ENCODE results near the gene BRICD5. TPM values are rescaled to one million over a fixed set of nuclear protein-coding genes. Genes with fewer than 3 reads are reported as not detected.

Gene BRICD5
- total RNA-seq, 6 experiments from 2014 or later, result 1.1 to 2.6 (median 1.8) TPM

- TF ChIP-seq, protein P1, sequence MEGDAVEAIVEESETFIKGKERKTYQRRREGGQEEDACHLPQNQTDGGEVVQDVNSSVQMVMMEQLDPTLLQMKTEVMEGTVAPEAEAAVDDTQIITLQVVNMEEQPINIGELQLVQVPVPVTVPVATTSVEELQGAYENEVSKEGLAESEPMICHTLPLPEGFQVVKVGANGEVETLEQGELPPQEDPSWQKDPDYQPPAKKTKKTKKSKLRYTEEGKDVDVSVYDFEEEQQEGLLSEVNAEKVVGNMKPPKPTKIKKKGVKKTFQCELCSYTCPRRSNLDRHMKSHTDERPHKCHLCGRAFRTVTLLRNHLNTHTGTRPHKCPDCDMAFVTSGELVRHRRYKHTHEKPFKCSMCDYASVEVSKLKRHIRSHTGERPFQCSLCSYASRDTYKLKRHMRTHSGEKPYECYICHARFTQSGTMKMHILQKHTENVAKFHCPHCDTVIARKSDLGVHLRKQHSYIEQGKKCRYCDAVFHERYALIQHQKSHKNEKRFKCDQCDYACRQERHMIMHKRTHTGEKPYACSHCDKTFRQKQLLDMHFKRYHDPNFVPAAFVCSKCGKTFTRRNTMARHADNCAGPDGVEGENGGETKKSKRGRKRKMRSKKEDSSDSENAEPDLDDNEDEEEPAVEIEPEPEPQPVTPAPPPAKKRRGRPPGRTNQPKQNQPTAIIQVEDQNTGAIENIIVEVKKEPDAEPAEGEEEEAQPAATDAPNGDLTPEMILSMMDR (IDR thresholded peaks at IDR 0.05), result no peak
- no peak for DNase-seq
Observed at GRCh38 chr16:2190002-2190658, 20.5 kb downstream of the BRICD5 start.

GRCh38 chr16:2189252-2189893, 21.3 kb downstream of the BRICD5 start:
- Mint-ChIP-seq H3K27ac (no peak overlapping the region), H3K9me3 (no peaks in the 10 kb centered on the region), H3K36me3 (ENCODE audit: low read depth) (no peaks in the 10 kb centered on the region), H3K4me1 (ENCODE audit: low read depth) (no peaks in the 10 kb centered on the region; the same call in 1 of the 2 replicates), H3K27me3 (ENCODE audit: insufficient read depth) (peaks cover 4% of the 10 kb centered on the region), H3K4me3 (no peak overlapping the region)
- TF ChIP-seq, protein P1 (IDR thresholded peaks at IDR 0.05), result no peak
- DNase-seq, result no peak

More at GRCh38 chr16:2190002-2190658, 20.5 kb downstream of the BRICD5 start:
- Mint-ChIP-seq H3K27me3 (ENCODE audit: insufficient read depth) (peaks cover 6% of the 10 kb centered on the region; the same call in 1 of the 2 replicates), H3K4me3 (no peak overlapping the region), H3K27ac (no peak overlapping the region), H3K9me3 (no peaks in the 10 kb centered on the region), H3K4me1 (ENCODE audit: low read depth) (no peaks in the 10 kb centered on the region; the same call in 1 of the 2 replicates), H3K36me3 (ENCODE audit: low read depth) (no peaks in the 10 kb centered on the region)

DNA sequence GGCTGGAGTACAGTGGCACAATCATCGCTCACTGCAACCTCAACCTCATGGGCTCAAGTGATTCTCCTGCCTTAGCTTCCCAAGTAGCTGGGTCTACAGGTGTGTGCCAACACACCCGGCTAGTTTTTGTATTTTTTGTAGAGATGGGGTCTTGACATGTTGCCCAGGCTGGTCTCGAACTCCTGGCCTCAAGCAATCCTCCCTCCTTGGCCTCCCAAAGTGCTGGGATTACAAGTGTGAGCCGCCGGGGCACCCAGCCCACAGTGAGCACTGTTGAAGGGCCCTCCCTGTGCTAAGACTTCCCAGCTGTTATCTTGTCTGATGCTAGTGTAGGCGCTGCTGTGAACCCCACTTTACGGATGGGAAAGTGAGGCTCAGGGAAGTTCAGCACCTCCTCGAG, 22.3 kb downstream of the BRICD5 start:
- no peaks in the 10 kb centered on the region for H3K36me3 Mint-ChIP-seq (ENCODE audit: low read depth)
- no peaks in the 10 kb centered on the region for H3K4me1 Mint-ChIP-seq (ENCODE audit: low read depth)
- H3K4me3 Mint-ChIP-seq, result no peak overlapping the region
- H3K27me3 Mint-ChIP-seq (ENCODE audit: insufficient read depth), result peaks cover 4% of the 10 kb centered on the region
- no peaks in the 10 kb centered on the region for H3K9me3 Mint-ChIP-seq
- no peak for DNase-seq
- H3K27ac Mint-ChIP-seq, result no peak overlapping the region
- TF ChIP-seq, protein P1 (IDR thresholded peaks at IDR 0.05), result no peak

GRCh38 chr16:2187212-2187611, 23.5 kb downstream of the BRICD5 start:
- peaks cover 4% of the 10 kb centered on the region for H3K36me3 Mint-ChIP-seq (ENCODE audit: low read depth)
- H3K27ac Mint-ChIP-seq, result no peak overlapping the region
- peaks cover 4% of the 10 kb centered on the region for H3K27me3 Mint-ChIP-seq (ENCODE audit: insufficient read depth)
- TF ChIP-seq, protein P1 (IDR thresholded peaks at IDR 0.05), result no peak
- H3K4me1 Mint-ChIP-seq (ENCODE audit: low read depth), result no peaks in the 10 kb centered on the region
- DNase-seq, result no peak
- H3K4me3 Mint-ChIP-seq, result no peak overlapping the region
- H3K9me3 Mint-ChIP-seq, result no peaks in the 10 kb centered on the region

DNA sequence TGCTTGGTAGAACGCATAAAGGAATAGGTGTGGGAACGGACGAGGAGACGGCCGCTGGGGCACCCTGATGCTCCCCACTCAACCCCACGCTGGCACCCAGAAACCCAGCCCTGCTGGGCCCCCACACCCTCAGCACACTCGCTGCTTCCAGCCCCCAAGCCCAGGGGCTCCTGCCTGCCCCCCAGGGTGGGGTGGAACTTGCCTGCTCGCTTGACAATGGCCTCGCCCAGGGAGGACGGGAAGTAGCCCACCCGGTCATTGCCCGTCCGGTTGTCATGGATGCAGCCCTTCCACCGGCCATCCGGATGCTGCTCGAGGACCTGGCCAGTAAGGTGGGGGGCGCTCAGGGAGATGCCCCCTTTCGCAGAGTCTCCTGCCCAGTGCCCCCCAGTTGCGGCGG, 24.2 kb downstream of the BRICD5 start:
- Mint-ChIP-seq H3K36me3 (ENCODE audit: low read depth) (peaks cover 10% of the 10 kb centered on the region), H3K4me3 (no peak overlapping the region), H3K4me1 (ENCODE audit: low read depth) (no peaks in the 10 kb centered on the region), H3K27ac (no peak overlapping the region), H3K9me3 (no peaks in the 10 kb centered on the region), H3K27me3 (ENCODE audit: insufficient read depth) (peaks cover 4% of the 10 kb centered on the region)
- DNase-seq, result no peak
- TF ChIP-seq, protein P1 (IDR thresholded peaks at IDR 0.05), result no peak
